GM18861 (cell line): ENCODE data around the gene COL27A1.

ENCODE experiments used
- ATAC-seq: cut with Tn5 transposase; IDR thresholded peaks from one replicate; pipeline ENCODE4 v1.9.1; 2021; ENCODE audit not compliant: unreplicated experiment

Gene COL27A1

DNA sequence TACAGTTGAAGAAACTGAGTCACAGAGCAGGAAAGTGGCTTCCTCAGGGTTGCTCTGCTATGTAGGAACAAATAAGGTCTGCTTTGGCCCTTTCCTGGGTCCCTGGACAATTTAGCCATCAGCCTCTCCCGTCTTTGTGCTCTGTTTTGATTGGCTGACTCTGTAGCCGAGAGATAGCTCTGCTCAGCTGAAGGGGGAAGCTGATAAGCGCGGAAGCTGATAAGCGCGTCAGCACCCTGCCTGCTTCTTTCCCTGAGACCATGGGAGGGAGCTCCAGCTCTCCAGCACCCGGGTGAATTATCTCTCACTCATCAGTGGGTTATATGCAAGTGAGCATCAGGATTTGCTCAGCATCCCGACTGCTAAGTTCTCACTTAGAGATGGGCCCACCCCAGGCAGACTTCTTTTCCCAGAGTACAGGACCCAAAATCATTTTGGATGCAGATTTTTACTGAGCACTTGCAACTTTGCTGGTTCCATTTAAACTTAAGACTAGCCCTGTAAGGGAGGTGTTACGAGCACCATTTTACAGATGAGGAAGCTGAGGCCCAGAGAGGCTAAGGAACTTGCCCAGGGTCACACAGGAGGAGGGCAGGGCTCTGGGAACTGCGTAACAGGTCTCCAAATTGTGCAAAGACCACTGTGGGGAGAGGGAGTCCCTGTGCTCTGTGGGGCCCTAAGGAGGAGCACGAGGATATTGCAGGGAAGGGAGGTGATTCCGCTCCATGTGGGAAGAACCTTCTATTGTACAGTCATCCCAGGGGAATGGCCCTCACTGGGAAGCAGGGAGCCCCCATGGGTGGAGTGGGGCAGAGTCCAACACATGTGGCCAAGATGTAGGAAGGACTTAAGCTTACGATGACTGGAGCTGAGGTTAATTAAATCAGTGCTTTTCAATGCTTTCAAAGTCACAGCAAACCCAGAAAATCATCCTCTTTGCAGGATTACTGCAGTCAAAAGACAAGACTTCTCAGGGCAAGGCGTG, 83.8 kb downstream of the COL27A1 start:
- no peak for ATAC-seq

DNA sequence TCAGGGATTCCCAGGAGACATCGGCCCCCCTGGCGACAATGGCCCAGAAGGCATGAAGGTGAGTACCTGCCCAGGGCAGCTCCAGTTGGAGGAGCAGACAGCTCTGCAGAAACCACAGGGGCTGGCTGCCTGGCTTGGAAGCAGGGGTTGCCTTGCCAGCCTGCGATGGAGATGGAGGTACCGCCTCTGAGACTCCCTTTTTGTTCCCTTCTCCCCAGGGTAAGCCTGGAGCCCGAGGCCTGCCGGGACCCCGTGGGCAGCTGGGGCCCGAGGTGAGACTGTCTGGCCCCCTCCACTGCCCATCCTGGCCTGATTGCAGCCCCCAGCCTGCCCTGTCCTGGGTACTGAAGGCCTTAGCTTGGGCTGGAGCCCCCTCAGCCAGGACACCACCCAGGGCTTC, 84.9 kb downstream of the COL27A1 start:
- no peak for ATAC-seq

DNA sequence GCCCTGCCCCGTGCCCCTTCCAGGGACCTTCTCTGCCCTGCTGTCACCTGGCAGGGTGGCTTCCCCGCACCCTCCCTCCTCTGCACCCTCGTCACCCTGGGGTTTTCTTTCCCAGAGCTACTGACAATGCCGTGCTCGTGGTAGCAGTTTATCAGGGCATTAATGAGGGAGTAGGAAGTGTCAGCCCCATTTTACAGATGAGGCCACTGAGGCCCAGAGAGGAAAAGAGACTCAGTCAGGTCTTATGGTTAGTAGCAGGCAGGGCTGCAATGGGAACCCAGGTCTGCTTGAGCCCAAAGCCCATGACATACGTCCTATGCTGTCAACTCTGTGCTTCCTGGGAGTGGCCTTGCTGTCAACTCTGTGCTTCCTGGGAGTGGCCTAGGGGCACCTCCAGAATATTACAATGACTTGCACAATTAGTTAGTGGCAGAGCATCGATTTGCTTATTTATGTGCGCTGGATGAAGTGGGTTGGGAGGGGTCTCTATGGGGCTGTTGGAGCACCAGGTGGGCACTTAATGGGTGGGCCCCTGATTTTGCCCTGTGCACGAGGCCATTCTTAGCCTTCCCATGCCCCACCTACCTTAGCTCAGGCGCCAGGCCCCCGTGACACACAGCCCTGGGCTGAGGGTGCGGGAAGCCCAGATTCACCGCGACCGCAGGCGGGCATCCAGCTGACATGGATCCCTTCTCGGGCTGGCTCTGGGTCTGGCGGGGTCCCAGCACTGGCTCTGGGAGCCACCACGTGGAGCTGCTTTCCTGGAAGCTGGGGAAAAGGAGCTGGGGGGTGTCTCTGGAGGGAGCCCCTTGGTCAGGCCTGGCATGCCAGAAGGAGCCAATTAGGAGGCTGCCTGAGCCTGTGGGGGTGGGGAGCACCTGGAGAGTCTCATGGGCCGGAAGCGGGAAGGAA, 85.6 kb downstream of the COL27A1 start:
- ATAC-seq, result no peak

DNA sequence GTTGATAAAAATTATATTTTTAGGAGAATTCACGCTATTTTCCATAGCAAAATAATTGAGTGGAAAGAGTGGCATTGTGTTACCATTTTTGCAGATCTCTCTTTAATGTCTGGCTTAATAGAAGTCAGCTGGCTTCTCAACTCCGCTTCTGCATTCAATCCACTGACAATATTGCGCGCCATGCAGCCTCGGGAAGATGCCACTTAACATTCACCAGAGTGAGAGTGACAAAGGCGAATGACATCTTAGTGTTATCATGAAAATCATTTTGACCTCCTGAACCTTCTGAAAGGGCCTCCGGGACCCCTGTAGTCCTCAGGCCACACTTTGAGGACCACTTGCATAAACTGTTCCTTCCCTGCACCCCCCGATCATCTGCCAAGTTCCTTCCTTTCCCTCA, 87.5 kb downstream of the COL27A1 start:
- ATAC-seq, result no peak

GRCh38 chr9:114243240-114243639, 87.9 kb downstream of the COL27A1 start:
- no peak for ATAC-seq

DNA sequence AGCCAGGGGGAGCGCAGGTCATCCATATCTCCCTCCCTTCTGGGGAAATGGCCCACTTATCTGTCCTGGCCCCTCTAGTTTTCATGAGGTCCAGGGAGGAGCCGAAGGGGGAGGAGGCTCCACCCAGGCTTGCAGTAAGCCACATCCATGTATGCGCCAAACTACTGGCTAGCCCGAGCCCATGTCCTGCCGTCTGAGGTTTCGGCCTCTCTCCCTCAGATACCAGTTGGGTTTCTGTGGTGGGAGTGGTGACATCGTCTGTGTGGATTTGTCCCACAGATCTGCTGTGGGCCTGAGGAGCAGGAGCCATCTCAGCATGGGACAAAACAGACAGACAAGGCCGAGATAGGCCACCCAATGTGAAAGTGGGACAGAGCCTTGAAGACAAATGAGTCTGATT, 89.2 kb downstream of the COL27A1 start:
- ATAC-seq, result no peak

GRCh38 chr9:114246558-114246957, 91.2 kb downstream of the COL27A1 start:
- ATAC-seq, result no peak

DNA sequence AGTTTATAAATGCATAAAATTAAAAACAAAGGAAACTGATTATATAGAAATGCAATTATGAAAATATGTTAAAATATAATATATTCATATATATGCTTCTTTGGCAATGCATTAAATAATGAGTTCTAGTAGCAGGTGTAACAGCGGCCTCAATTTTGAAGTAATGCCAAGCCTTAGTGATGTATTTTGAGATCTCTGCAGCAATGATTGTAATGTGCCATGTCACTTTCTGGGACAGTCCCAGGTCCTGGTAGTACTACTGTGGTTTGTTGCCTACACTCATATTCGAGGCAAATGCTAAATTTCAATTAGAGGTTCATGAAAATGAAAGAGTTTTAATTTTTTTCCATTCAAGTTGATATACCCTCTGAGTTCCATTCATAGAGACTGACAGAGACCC, 91.7 kb downstream of the COL27A1 start:
- no peak for ATAC-seq

DNA sequence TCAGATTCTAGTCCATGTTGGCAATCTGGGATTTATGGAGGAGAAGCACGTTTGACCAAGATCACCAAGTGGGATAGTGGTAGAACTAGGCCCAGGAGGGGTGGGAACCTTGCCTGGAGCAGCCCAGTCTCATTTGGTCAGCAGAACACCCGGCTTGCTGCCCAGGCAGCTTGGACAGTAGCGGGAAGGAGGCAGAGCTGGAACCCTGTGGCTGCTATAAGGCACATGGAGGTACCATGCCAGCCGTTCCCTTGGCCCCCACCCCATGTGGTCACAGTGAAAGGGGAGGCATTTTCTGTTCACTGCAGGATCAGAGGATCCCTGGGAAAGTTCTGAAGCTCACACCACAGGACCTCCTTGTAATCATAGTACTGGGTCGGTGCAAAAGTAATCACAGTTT, 92.2 kb downstream of the COL27A1 start:
- no peak for ATAC-seq

DNA sequence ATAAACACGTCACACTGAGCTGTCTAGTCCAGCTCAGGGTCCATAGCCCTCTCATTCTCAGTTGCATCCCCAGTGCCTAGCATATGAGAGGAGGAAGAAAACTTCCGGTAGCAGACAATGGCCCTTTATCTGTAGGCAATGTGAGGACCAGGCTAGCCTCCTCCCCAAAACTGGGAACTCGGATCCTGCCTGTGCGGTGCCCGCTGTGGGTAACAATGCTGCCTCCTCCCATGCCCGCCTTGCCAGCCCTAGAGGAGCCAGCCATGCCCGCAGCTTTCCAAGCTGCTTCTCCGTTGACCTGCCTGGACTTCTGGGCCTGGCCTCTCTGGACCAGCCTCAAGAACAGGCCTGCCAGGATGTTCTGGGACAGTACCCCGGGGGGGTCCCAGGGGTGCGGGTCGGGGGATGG, 93.0 kb downstream of the COL27A1 start:
- no peak for ATAC-seq

- ATAC-seq, result no peak
These were observed 94.3 kb downstream of the COL27A1 start for GRCh38 chr9:114249424-114250234.

DNA sequence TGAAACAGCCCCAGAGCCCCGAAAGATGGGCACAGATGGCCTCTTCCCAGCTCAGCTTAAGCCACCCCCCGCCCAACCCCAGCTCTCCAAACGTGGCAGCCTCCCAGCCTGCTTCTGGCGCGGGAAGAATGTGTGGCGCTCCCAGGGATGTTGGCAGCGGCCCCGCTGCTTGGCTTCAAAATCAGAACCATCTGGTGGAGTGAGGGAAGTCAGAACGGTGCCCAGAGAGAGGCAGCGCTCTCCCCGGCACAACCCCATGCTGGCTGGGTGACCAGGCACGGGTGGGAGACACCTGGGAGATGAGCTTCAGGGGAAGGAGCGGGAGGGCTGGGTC, 94.9 kb downstream of the COL27A1 start:
- no peak for ATAC-seq

DNA sequence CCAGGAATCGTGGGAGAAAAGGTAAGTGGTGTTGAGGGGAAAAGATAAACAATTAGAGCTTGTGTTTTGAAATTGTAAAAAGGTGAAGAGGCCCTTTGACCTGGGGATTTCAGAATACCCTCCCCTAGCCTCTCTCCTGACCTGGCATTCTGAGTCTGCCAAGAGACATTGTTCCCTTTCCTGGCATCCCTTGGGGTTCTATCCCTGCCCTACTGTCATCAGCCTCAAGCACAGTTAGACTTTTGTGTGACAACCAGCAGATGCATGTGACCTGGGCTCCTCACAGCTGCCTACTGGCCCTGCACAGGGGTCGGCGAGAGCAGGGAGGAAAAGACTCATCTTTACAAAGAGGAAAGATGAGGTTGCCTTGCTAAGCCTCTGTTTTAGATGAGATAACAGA, 95.3 kb downstream of the COL27A1 start:
- no peak for ATAC-seq

GRCh38 chr9:114252394-114252793, 97.1 kb downstream of the COL27A1 start:
- no peak for ATAC-seq

- ATAC-seq, result no peak
These were observed 101.5 kb downstream of the COL27A1 start for GRCh38 chr9:114256827-114257328.

DNA sequence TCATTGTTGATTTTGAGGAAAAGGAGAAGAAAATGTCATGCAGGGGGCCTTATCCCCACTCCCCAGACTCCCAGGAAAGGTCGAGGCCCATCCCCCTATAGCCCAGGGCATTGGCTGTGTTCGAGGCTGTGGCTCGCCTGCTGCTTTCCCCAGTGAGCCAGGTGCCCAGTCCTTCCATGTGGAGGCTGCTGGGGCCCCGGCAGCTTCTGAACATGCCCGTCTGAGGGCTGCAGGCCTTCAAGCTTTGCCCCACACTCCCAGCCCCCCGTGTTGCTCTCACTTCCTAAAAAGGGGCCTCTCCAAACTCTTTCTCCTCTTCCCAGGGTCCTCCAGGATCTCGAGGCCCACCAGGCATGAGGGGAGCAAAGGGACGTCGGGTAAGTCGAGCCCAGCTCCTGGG, 102.9 kb downstream of the COL27A1 start:
- no peak for ATAC-seq

DNA sequence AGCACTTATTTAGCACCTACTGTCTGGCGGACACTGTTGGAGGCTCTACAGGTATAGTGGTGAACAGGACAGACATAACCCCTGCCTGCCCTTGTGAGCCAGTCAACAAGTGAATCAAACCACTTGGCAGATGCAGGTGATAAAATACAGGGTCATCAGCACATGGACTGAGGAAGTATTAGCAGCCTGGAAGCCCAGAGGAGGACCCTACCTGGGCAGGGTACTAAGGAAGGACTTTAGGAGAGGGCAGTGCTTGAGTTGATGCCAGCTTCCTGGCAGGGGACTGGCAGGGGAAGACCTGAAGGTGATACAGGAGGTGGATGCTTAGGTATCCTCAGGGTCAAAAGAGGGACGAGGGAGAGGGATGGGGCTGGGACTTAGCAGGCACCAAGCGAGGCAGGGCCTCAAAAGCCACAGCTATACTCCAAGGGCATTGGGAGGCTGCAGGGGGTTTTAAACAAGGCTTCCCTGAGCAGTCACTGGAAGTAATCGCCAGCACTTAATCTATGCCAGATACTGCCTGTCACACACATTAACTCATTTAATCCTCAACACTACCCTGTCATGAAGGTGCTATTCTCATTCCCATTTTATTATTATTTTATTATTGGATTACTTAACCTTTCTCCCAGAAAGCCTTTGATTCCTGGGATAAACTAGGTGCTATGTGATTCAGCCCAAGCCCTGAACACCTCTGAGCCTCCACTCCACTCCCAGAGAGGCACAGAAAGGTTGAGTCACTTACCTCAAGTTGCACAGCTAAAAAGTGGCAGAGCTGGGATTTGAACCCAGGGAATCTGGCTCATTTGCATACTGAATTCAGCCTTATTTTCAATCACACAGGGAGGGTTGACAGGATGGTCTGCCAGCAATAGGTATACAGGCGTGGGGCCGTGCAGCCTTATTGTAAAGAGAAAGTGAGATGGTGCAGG, 103.8 kb downstream of the COL27A1 start:
- no peak for ATAC-seq

GRCh38 chr9:114259798-114260523, 104.6 kb downstream of the COL27A1 start:
- no peak for ATAC-seq

DNA sequence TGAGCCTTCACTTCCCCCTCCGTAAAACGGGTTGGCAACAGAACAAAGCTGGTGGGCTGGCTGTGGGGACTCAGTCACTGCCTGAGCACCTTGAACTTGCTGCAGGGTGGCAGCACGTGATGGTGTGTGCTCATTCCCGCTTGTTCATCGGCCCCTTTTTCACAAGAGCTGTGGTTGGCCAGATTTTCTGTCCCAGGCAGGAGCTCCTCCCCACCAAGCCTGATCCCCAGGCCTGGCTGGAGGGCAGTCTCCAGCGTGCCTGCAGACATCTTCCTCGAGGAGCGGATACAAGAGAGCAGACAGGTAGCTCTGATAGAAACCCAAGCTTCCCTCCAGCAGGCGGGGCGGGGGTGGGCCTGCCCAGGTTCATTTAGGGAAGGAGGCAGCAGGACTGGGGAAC, 105.7 kb downstream of the COL27A1 start:
- ATAC-seq, result no peak
